Stimulated activated CD8-positive, alpha-beta memory T cell treated with anti-CD3 and anti-CD28 coated beads, Interleukin-4, amount 100 ng/mL, for 1 hour (primary cell): ENCODE data around the gene TFCP2L1.

ENCODE experiments used
- DNase-seq, 2 donors: peaks; one replicate each; pipeline ENCODE4 v3.0.0-alpha.2; 2020; ENCODE audit warnings: low read depth in 2 of 2, low spot score in 1 of 2

Gene TFCP2L1

DNA sequence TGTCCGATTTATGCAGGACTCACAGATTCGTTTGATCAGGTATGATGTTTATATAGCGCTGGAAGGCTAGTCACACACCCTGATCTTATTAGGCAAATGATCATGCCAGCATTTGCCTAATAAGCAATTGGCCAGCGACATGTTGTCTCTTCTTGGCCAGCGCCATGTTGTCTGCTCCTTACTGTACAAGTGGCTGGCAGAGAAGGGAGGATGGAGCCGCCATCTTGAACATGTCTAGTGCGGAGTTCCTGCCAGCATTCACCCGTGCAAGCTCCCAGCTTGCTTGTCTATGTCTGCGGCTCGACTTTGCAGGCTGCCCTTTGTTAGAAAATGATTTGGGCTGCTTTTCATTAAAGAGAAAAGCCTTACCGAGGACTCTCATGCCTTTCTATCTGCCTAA is 106.3 kb downstream of the TFCP2L1 start:
- no peak for DNase-seq

DNA sequence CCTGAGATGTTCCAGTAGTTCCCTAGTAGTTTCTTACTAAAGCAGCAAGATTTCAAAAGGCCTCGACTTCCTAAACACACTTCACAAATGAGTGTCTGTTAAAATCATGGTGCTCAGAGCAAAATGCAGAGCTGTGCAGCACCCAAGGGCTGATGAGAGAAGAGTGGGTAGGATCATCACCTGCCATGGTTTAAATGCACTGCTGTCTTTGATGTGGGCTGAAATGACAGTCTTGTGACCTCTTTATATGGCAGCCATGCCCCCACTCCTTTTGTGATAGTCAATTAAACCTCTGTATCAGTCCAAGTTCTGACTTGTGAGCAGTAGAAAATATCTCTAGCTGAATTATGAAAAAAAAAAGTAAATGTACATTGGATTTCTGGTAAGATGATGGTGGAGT is 107.1 kb downstream of the TFCP2L1 start:
- no peak for DNase-seq

DNA sequence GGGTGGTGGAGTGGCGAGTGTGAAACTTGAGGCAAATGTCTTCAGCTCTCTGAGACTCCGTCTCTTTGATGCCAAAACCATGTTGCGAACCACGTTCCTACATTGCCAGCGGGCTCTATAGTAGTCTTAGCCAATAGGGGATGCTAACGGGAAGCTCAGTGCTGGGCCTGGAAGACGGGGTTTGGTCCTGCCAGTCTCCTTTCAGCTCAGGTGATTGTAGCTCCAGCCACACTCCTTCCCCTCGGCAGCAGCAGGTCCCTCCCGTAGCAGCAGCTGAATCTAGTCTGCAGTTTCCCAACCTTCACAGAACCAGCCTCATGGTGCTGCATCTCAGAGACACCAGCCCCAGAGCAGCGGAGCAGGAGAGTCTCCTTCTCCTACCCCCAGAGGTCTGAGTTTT is 109.7 kb downstream of the TFCP2L1 start:
- DNase-seq: no peak

DNA sequence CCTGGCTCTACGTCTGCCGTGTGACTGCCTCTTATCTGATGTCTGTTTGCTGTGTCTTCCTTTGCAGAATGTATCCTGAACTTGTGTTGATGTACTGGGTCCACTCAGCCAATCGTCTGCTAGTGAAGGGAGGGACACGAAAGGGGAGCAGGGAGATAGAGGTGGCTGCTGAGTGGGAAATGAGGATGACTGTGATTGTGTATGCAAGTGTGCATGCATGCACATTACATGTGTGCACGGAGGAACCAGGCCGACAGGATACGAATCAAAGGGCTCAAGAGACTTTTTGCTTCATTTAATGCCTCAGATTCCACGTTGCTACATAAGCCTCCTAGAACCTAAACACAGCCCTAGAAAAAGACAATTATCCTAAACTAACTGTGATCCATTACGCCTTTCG is 111.2 kb downstream of the TFCP2L1 start:
- DNase-seq: no peak

DNA sequence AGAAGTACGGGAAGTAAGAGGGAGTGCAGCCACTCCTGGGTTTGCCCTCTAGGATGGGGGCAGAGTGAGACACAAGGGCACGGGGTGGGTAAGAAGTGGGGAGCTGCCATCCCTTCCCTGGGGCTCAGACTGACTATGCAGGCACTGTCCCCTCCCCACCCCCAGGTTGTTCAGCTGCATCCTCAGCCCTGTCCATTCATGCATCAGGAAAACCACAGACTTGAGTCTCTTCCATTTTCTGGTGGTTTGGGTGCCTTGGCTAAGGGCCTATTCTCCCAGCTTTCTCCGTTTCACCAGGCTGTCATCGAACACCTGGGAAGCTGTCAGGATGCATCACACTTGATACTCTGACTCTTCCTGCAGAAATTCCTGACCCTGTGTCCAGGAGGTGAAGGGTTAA is 111.9 kb downstream of the TFCP2L1 start:
- DNase-seq: no peak

DNA sequence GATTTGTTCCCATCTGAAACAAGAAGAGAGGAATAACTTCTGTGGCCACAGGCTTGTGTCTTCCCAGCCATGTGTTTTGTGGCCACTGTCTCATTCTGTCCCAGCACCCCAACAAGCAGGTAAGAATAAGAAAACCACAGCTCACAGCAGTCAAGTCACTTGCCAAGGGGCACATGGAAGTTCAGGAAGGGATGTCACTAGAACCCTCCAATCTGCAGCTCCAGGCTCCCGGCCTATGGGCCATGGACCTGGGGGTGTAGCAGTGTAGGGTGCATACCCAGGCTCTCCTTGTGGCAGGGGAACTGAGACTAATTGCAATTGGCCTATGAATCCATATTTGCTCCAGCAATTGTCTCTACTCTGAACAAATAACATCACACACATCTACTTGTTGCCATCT is 112.5 kb downstream of the TFCP2L1 start:
- DNase-seq: no peak

DNA sequence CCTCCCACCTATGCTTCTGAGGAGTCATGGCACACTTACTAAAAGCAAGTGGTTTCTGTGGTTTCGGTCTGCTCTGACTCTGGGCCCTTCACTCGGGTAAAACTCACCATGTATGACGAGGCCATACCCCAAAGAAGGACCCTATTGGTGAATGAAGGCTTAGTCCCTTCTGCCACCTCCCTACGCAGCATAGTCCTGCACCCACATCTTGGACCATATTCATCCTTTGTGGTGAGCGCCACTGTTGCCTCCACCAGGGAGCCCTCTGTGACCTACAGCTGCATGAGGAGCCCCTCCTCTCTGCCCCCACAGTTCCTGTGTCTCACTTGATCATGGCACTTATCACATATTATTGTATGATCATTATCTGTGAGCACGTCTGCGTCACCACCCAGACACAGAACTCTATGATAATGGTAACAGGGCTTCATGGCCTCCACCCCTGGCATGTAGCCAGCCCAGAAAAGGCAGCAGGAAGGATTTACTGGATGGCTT is 113.3 kb downstream of the TFCP2L1 start:
- no peak for DNase-seq

DNA sequence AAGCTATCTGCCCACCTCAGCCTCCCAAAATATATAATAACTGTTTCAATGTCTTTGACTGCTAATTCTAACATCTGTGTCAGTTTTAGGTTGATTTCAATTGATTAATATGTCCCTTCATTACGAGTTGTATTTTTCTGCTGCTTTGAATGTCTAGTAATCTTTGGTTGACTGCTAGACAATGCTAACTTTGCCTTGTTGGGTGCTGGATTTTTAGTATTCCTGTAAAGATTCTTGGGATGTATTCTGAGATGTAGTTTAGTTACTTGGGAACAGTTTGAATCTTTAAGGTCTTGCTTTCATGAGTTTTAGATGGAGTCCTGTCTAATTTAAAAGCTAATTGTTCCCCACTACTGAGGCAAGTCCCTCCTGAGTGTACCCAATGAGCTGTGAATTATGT is 114.4 kb downstream of the TFCP2L1 start:
- DNase-seq: no peak

DNA sequence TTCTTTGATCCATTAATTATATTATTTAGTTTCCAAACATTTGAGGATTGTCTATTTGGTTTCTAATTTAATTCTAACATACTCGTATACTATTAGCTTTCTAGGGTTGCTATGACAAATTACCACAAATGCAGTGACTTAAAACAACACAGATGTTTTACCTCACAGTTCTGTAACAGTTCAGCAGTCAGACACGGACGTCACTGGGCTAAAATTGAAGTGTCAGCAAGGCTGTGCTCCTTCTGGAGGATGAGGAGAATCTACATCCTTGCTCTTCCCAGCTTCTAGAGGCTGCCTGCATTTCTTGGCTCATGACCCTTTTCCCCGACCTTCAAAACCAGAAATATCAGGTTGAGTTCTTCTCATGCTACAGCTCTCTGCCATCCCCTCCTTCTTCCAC is 117.6 kb downstream of the TFCP2L1 start:
- no peak for DNase-seq
